Naive thymus-derived CD8-positive, alpha-beta T cell (primary cell): ENCODE measurements around the gene SLC16A12. TPM values are rescaled to one million over a fixed set of nuclear protein-coding genes. Genes with fewer than 3 reads are reported as not detected.
A peak's percentile ranks its signal among the peaks of the same experiment; 100 is the strongest.
"Not testable (repeated sequence)": the region's sequence is repeated elsewhere in the genome, so short reads cannot be mapped to it uniquely, and the experiment has no call there.

ENCODE experiments used
- ATAC-seq, 2 donors: fragments of 150-1000 bp; cut with Tn5 transposase in 1 of 2; sonication (Bioruptor Pico), chemical (Tn5 transposase) in 1 of 2; 1 replicate in 1 of 2; 2 replicates in 1 of 2; pipeline ENCODE4 v1.10.0; 2021; ENCODE audit warnings: mild to moderate bottlenecking in 2 of 2, moderate library complexity in 2 of 2
- POLR2A ChIA-PET: fragments of 350-600 bp; sonication (Branson Sonifier 250); formaldehyde crosslinking; loops from one replicate; lab custom pipeline; 2021; ENCODE audit warnings: antibody characterized with exemption; lab: Charles Lee
- DNase-seq, 10 donors: peaks; one replicate each; pipeline versions ENCODE4 v3.0.0 to v3.0.0-alpha.2; 2020 to 2022
- H3K27ac Mint-ChIP-seq, 10 donors: one replicate each; pipeline ENCODE4 v1.8.0; 2020 to 2022; ENCODE audit warnings: mild to moderate bottlenecking in 10 of 10, mixed read lengths in 10 of 10, moderate library complexity in 4 of 10, inconsistent platforms in 1 of 10
- H3K27me3 Mint-ChIP-seq, 5 donors: one replicate each; pipeline ENCODE4 v1.8.0; 2021 to 2022; ENCODE audit warnings: mixed read lengths in 5 of 5
- H3K36me3 Mint-ChIP-seq, 3 donors: one replicate each; pipeline ENCODE4 v1.8.0; 2020 to 2022; ENCODE audit warnings: mixed read lengths in 3 of 3, mild to moderate bottlenecking in 2 of 3, inconsistent platforms in 1 of 3
- H3K4me1 Mint-ChIP-seq, 4 donors: one replicate each; pipeline ENCODE4 v1.8.0; 2021 to 2022; ENCODE audit warnings: mixed read lengths in 4 of 4
- H3K4me3 Mint-ChIP-seq, 10 donors: one replicate each; pipeline ENCODE4 v1.8.0; 2020 to 2022; ENCODE audit warnings: mild to moderate bottlenecking in 10 of 10, mixed read lengths in 10 of 10, moderate library complexity in 6 of 10, inconsistent platforms in 1 of 10
- H3K9me3 Mint-ChIP-seq, 9 donors: one replicate each; pipeline ENCODE4 v1.8.0; 2020 to 2022; ENCODE audit warnings: mixed read lengths in 9 of 9, mild to moderate bottlenecking in 3 of 9, inconsistent platforms in 1 of 9, moderate library complexity in 1 of 9
- polyA plus RNA-seq, 3 donors: library from polyadenylated mRNA; unstranded; fragments of 300-500 nt; fragmentation: Illumina TruSeq; gene quantifications; one replicate each; pipeline ENCODE4 v1.2.3, GENCODE V29; 2021
- total RNA-seq, 8 experiments: library from RNA in 2 of 8; stranded (reverse) in 2 of 8; gene quantifications; one replicate each; pipeline ENCODE4 v1.2.3 and lab custom pipeline; 2021 to 2026

Gene SLC16A12
- total and polyA plus RNA-seq, 5 experiments from 2014 or later = not detected

GRCh38 chr10:89563861-89564478, 28.6 kb upstream of the SLC16A12 start:
- H3K36me3 Mint-ChIP-seq = no peaks in the 10 kb centered on the region
- H3K4me3 Mint-ChIP-seq = no peak overlapping the region
- POLR2A ChIA-PET = no interaction called here
- H3K9me3 Mint-ChIP-seq = no peaks in the 10 kb centered on the region
- DNase-seq = peak in 5 of 10 donors; percentile 16 to 55 (median 54)
- H3K4me1 Mint-ChIP-seq = no peaks in the 10 kb centered on the region
- H3K27me3 Mint-ChIP-seq = peaks cover 3 to 14% (median 4%) of the 10 kb centered on the region in 5 donors
- H3K27ac Mint-ChIP-seq = no peak overlapping the region
- peak; percentile 61 to 72 for ATAC-seq

- POLR2A ChIA-PET = no interaction called here
- Mint-ChIP-seq H3K27ac (no peak overlapping the region), H3K9me3 (no peaks in the 10 kb centered on the region), H3K36me3 (no peaks in the 10 kb centered on the region), H3K4me1 (no peaks in the 10 kb centered on the region), H3K4me3 (no peak overlapping the region), H3K27me3 (peaks cover 3 to 14% (median 7%) of the 10 kb centered on the region in 5 donors)
- no peak for ATAC-seq
- no peak for DNase-seq
These were observed 27.9 kb upstream of the SLC16A12 start for GRCh38 chr10:89563311-89563710.

GRCh38 chr10:89556600-89556999, 21.2 kb upstream of the SLC16A12 start:
- no peaks in the 10 kb centered on the region for H3K9me3 Mint-ChIP-seq
- POLR2A ChIA-PET = no interaction called here
- ATAC-seq (no peak), DNase-seq (no peak)
- no peak overlapping the region for H3K4me3 Mint-ChIP-seq
- no peak overlapping the region for H3K27ac Mint-ChIP-seq
- H3K27me3 Mint-ChIP-seq = peaks cover 0 to 12% (median 5%) of the 10 kb centered on the region in 5 donors
- H3K36me3 Mint-ChIP-seq = no peaks in the 10 kb centered on the region
- no peaks in the 10 kb centered on the region for H3K4me1 Mint-ChIP-seq

GRCh38 chr10:89555688-89556445, 20.5 kb upstream of the SLC16A12 start:
- Mint-ChIP-seq H3K4me1 (no peaks in the 10 kb centered on the region), H3K9me3 (no peaks in the 10 kb centered on the region), H3K27me3 (peaks cover 0 to 12% (median 5%) of the 10 kb centered on the region in 5 donors), H3K4me3 (no peak overlapping the region), H3K27ac (peak overlapping the region in 1 of 10 donors; percentile 47), H3K36me3 (no peaks in the 10 kb centered on the region)
- ATAC-seq (no peak), DNase-seq (no peak)
- POLR2A ChIA-PET = no interaction called here

- POLR2A ChIA-PET = no interaction called here
These were observed 19.0 kb upstream of the SLC16A12 start for GRCh38 chr10:89554433-89554832.

GRCh38 chr10:89553064-89553734, 17.8 kb upstream of the SLC16A12 start:
- Mint-ChIP-seq H3K27ac (no peak overlapping the region), H3K9me3 (no peaks in the 10 kb centered on the region), H3K27me3 (peaks cover 0 to 15% (median 8%) of the 10 kb centered on the region in 5 donors), H3K4me3 (no peak overlapping the region), H3K4me1 (no peaks in the 10 kb centered on the region), H3K36me3 (no peaks in the 10 kb centered on the region)
- DNase-seq (no peak), ATAC-seq (no peak)
- POLR2A ChIA-PET = interaction anchor here (0.6 kb wide), 1 partner anchor 304 kb away, joined by 6 read pairs; no protein-coding TSS in a partner anchor

More at GRCh38 chr10:89554433-89554832, 19.0 kb upstream of the SLC16A12 start:
- H3K4me3 Mint-ChIP-seq = no peak overlapping the region
- no peak for DNase-seq
- no peak for ATAC-seq
- H3K4me1 Mint-ChIP-seq = no peaks in the 10 kb centered on the region
- peaks cover 0 to 17% (median 9%) of the 10 kb centered on the region in 5 donors for H3K27me3 Mint-ChIP-seq
- no peaks in the 10 kb centered on the region for H3K9me3 Mint-ChIP-seq
- H3K27ac Mint-ChIP-seq = no peak overlapping the region
- no peaks in the 10 kb centered on the region for H3K36me3 Mint-ChIP-seq

GRCh38 chr10:89552213-89552612, 16.8 kb upstream of the SLC16A12 start:
- DNase-seq (no peak), ATAC-seq (no peak)
- Mint-ChIP-seq H3K27ac (no peak overlapping the region), H3K4me3 (no peak overlapping the region), H3K9me3 (no peaks in the 10 kb centered on the region), H3K36me3 (no peaks in the 10 kb centered on the region), H3K4me1 (no peaks in the 10 kb centered on the region), H3K27me3 (peaks cover 0 to 12% (median 4%) of the 10 kb centered on the region in 5 donors)
- POLR2A ChIA-PET = no interaction called here

GRCh38 chr10:89550509-89550908, 15.1 kb upstream of the SLC16A12 start:
- H3K27me3 Mint-ChIP-seq = peaks cover 0 to 10% (median 3%) of the 10 kb centered on the region in 5 donors
- no peak for DNase-seq
- POLR2A ChIA-PET = no interaction called here
- no peak overlapping the region for H3K4me3 Mint-ChIP-seq
- H3K36me3 Mint-ChIP-seq = no peaks in the 10 kb centered on the region
- H3K27ac Mint-ChIP-seq = no peak overlapping the region
- no peak for ATAC-seq
- no peaks in the 10 kb centered on the region for H3K4me1 Mint-ChIP-seq
- no peaks in the 10 kb centered on the region for H3K9me3 Mint-ChIP-seq

GRCh38 chr10:89549510-89549909, 14.1 kb upstream of the SLC16A12 start:
- Mint-ChIP-seq H3K4me1 (no peaks in the 10 kb centered on the region), H3K27me3 (peaks cover 0 to 10% (median 3%) of the 10 kb centered on the region in 5 donors), H3K36me3 (no peaks in the 10 kb centered on the region), H3K27ac (no peak overlapping the region), H3K9me3 (no peaks in the 10 kb centered on the region), H3K4me3 (no peak overlapping the region)
- POLR2A ChIA-PET = no interaction called here
- no peak for ATAC-seq
- no peak for DNase-seq

- no peak for DNase-seq
- no peak overlapping the region for H3K27ac Mint-ChIP-seq
- H3K4me3 Mint-ChIP-seq = no peak overlapping the region
- no peaks in the 10 kb centered on the region for H3K4me1 Mint-ChIP-seq
- no peaks in the 10 kb centered on the region for H3K9me3 Mint-ChIP-seq
- peaks cover 0 to 10% (median 3%) of the 10 kb centered on the region in 5 donors for H3K27me3 Mint-ChIP-seq
- no peak for ATAC-seq
- no peaks in the 10 kb centered on the region for H3K36me3 Mint-ChIP-seq
- POLR2A ChIA-PET = no interaction called here
These were observed 13.3 kb upstream of the SLC16A12 start for GRCh38 chr10:89548673-89549072.

GRCh38 chr10:89547853-89548513, 12.6 kb upstream of the SLC16A12 start:
- no peaks in the 10 kb centered on the region for H3K9me3 Mint-ChIP-seq
- H3K4me1 Mint-ChIP-seq = no peaks in the 10 kb centered on the region
- no peaks in the 10 kb centered on the region for H3K36me3 Mint-ChIP-seq
- POLR2A ChIA-PET = no interaction called here
- no peak for DNase-seq
- no peak for ATAC-seq
- H3K27me3 Mint-ChIP-seq = peaks cover 0 to 10% (median 3%) of the 10 kb centered on the region in 5 donors
- no peak overlapping the region for H3K4me3 Mint-ChIP-seq
- H3K27ac Mint-ChIP-seq = no peak overlapping the region

- ATAC-seq, POLR2A ChIA-PET, H3K4me3 Mint-ChIP-seq, H3K27ac Mint-ChIP-seq, DNase-seq, H3K4me1 Mint-ChIP-seq, H3K36me3 Mint-ChIP-seq, H3K9me3 Mint-ChIP-seq: not testable (repeated sequence)
- peaks cover 6 to 15% (median 10%) of the 10 kb centered on the region in 5 donors for H3K27me3 Mint-ChIP-seq
These were observed 11.3 kb upstream of the SLC16A12 start for GRCh38 chr10:89546651-89547050.
